LNCaP clone FGC (cell line): ENCODE measurements around the gene HTR6.

ENCODE experiments used
- DNase-seq: peaks from one replicate; pipeline ENCODE4 v3.0.0-alpha.2; 2011; ENCODE audit warnings: low read depth
- H3K4me3 ChIP-seq: 2 replicates; pipeline ENCODE4 v1.5.1; 2011; ENCODE audit warnings: mild to moderate bottlenecking, low read depth, low read length, control low read depth
- CTCF ChIP-seq: IDR thresholded peaks from 2 replicates; pipeline ENCODE4 v1.5.1; 2012; ENCODE audit warnings: mild to moderate bottlenecking; ENCODE audit not compliant: control insufficient read depth, insufficient read depth; ENCODE audit errors: extremely low read depth

HTR6 gene

GRCh38 chr1:19657511-19657910, 7.2 kb upstream of the HTR6 start:
- TF ChIP-seq CTCF: no peak
- H3K4me3 ChIP-seq: no peak overlapping the region
- DNase-seq: no peak

- no peak for DNase-seq
- no peak for TF ChIP-seq CTCF
- H3K4me3 ChIP-seq: no peak overlapping the region
These were observed 6.5 kb upstream of the HTR6 start for GRCh38 chr1:19658186-19658585.

GRCh38 chr1:19661721-19662228, 2.9 kb upstream of the HTR6 start:
- H3K4me3 ChIP-seq: no peak overlapping the region
- TF ChIP-seq CTCF: peak; percentile 44
- DNase-seq: no peak

GRCh38 chr1:19662313-19662712, 2.4 kb upstream of the HTR6 start:
- DNase-seq: no peak
- H3K4me3 ChIP-seq: no peak overlapping the region
- no peak for TF ChIP-seq CTCF

GRCh38 chr1:19665186-19665495, 466 bp downstream of the HTR6 start:
- no peak for TF ChIP-seq CTCF
- H3K4me3 ChIP-seq: no peak overlapping the region
- no peak for DNase-seq

- no peak for TF ChIP-seq CTCF
- H3K4me3 ChIP-seq: no peak overlapping the region
- DNase-seq: no peak
These were observed 1.1 kb downstream of the HTR6 start for GRCh38 chr1:19665496-19666465.
